Kidney tubule cell (primary cell): Measurements from ENCODE around the gene TIAM2.
"Not testable (repeated sequence)": the region's sequence is repeated elsewhere in the genome, so short reads cannot be mapped to it uniquely, and the experiment has no call there.

Source experiments
- DNase-seq: peaks from one replicate; pipeline ENCODE4 v3.0.0-alpha.2; 2018; ENCODE audit warnings: low spot score

Gene TIAM2

DNA sequence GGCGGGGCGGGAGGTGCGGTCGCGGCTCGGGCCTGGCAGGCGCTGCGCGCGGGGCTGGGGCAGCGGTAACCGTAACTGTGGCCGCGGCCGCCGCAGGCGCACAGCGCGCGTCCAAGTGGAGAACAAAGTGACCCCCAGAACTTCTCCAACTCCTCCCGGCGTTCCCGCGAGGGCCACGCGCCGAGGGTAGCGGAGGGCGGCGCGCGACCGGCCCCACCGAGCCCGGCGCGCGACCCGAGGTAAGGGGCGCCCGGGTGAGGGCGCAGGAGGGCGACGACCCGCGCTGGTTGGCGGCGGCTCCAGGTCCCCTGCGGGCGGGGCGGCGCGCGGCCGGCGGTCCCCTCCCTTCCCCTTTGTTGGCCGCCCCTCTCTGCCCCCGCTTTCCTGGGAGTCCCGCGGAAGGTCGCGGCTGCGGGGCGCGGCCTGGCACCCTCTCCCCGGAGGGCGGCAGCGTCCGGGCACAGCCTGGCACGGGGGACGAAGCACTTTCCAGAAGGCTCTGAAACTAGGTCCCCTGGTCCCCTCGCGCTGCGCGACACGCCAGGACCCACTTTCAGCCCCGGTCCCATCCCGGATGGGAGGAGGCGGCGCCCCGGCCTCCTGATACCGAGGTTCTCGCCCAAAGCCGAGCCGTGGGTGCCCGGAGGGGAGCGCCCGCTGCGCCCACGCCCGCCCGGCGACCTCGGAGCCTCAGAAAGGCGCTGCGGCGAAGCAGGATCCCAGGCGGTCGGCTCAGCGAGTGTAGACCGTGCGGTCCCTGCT lies at the start of gene TIAM2:
TIAM2 (plus strand) TSS at position 62 of the 762 bp plus-strand sequence. CDS start 133,909 bp downstream, outside the sequence.
- peak; percentile 12 for DNase-seq

DNA sequence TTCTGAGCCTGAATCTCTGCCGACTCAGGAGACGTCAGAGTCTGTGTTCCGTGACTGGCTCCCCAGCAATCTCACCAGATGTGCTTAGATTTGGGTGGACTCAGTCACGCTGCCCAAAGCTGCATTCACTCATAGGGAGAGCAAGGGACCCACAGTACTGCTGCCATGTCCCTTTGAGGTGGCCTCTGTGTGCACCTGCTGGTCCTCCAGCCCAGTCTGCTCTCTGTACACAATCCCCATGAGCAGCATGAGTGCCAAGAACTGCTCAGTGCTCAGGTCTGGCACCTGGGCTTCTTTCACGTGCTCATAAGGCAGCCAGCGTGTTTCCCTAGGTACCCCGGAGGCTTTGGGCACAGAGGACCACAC lies 44.2 kb upstream of the TIAM2 start:
- DNase-seq = no peak

DNA sequence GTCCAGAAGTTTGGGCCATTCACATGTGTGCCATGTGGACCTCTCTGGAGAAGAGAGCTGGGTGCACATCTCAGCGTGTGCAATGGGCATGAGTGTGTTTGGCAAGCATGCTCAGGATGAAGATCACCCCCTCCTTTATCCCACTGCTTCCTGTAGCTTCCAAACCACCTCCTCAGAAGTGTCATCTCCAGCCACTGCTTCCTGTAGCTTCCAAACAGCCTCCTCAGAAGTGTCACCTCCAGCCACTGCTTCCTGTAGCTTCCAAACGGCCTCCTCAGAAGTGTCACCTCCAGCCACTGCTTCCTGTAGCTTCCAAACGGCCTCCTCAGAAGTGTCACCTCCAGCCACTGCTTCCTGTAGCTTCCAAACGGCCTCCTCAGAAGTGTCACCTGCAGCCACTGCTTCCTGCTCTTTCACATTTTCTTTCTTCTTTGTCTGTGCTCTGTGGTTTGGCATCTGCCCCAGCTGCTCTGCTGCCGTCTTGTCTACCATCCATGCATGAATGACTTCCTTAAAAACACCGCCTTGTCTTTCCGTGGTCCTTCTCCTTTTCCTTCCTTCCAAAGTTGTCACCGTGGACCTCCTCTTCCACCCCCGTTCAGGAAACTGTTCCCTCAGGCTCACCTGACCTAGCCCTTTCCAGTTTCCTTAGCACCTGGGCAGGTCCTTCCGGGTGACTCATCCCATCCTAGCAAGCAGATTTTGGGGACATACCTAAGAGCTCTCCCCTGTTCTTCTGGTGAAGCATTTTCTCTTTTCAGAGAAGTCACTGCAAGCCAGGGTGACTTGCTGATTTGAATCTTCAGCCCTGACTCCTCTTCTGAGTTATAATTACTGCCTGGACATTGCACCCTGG lies 43.5 kb upstream of the TIAM2 start:
- peak; percentile 44 for DNase-seq

DNA sequence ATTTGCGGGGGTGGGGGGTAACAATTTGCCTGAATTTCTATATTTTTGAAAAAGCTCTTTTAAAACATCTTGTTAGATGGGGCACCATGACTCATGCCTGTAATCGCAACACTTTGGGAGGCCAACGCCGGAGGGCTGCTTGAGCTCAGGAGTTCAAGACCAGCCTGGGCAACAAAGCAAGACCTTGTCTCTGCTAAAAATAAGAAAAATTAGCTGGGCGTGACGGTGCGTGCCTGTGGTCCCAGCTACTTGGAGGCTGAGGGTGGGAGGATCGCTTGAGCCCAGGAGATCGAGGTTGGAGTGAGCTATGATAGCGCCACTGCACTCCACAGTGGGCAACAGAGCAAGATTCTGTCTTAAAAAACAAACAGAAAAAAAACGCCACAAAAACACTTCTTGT lies 41.5 kb upstream of the TIAM2 start:
- no peak for DNase-seq

- DNase-seq = no peak
Measured at GRCh38 chr6:154954347-154954746, 40.8 kb upstream of the TIAM2 start.

DNA sequence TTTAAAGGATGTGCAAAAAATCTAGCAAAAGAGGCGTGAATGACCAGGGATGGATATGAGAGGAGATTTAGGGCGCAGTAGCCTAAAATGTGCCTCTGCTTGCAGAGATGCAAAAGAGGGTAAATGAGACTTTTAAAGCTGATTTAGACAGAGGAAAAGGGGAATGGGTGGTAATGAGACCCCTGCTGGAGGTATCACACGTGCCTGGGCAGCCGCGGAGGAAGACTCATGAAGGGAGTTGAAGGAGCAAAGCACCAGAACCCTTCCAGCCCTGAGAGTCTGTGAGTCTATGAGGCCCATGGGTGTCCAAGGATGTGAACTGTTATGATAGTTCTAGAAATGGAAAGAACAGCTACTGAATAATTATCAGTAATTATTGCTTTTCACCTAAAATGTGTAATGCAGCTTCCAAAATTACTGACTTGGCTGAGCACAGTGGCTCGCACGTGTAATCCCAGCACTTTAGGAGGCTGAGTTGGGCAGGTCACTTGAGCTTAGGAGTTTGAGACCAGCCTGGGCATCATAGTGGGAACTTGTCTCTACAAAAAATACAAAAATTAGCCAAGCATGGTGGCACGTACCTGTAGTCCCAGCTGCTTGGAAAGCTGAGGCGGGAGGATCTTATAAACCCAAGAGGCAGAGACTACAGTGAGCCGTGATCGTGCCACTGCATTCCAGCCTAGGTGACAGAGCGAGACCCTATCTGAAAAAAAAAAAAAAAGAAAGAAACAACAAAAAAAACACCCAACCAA lies 38.2 kb upstream of the TIAM2 start:
- no peak for DNase-seq

DNA sequence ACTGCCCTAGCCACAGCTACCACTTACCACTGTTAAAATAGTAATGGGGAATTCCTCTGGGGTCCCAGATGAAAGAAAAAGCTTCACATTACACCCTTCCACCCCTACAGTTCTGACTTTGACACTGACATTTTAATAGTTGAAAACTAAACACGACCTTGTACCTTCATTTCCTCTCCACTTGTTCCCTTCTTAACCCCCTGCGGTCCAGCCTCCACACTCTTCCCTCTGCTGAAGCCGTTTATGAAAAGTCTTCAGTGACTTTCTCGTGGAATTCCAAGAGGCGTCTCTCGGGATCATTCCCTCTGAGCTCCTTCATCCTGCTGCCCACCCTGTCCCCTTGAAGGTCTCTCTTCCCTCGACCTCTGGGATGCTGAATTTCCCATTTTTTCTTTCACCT lies 36.6 kb upstream of the TIAM2 start:
- DNase-seq = no peak

DNA sequence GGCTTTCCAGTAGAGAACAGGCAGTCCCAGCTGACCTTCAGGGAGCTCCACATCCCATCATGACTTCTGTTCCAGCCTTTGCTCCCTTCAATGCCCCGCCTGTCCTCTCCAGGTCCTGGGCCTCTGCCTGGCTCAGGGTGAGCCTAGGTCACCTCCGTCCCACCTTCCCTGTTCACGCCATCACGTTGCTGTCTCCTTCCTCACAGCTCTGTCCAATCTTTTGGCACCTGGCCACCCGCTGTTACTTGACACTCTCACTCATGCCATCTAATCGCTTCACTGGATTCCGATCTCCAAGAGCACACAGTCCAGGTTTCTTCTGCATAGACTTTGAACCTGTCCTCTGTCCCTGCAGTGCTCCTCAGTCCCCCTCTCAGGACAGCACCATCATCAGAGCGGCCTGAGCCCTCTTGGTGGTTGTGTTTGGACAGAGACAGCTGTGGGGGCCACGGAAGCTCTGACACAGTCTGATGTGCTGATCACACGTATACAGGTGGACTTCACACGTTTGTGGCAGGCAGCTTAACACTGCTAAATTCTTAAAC lies 34.7 kb upstream of the TIAM2 start:
- DNase-seq = peak; percentile 51

DNA sequence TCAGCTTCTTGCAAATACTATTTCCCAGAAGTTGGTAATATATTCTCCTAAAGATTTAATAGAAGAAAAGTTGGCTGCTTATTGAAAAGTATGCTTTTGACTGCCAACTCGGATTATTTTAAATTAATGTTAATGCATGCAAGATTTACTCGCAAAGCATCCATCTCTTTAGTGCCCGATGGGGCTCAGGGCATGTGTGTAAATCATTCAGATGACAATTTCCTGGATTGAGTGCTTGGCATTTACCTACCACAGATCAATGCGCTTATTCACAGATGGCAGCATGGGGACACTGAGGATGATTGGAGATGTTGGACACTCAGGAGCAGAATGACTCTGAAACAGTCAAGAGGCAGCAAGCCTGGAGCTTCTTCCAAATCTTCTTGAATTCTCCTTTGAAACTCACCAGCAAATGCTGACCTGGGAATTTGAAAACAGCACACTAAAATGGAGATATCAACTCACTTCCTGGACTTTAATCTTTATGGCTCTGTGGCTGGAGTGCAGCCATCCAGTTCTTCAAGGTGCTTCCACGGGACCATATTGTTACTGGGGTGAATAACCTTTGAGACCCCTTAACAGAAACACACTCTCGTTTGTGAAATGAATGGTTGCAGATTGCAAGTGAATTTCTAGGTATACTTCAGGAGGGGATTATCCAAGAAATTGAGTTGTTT lies 34.1 kb upstream of the TIAM2 start:
- no peak for DNase-seq

DNA sequence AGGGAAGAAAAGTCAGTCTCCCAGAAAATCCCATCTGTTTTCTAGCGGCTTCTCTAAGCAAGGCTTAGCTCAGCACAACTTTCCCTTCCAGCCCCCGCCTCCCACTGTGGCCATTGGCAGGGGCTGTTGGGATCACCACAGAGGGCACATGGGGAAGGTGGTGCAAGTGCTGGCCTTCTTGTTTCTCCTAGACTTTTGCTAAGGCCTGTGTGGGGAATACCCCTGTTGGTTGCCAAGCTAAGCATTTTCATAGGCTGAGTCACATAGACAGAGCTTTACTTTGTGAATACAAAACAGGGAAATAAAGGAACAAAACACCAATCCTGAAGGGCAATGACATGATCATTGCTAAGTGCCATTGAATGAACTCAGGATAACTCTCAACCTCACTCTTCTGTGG lies 32.4 kb upstream of the TIAM2 start:
- DNase-seq = peak; percentile 92

DNA sequence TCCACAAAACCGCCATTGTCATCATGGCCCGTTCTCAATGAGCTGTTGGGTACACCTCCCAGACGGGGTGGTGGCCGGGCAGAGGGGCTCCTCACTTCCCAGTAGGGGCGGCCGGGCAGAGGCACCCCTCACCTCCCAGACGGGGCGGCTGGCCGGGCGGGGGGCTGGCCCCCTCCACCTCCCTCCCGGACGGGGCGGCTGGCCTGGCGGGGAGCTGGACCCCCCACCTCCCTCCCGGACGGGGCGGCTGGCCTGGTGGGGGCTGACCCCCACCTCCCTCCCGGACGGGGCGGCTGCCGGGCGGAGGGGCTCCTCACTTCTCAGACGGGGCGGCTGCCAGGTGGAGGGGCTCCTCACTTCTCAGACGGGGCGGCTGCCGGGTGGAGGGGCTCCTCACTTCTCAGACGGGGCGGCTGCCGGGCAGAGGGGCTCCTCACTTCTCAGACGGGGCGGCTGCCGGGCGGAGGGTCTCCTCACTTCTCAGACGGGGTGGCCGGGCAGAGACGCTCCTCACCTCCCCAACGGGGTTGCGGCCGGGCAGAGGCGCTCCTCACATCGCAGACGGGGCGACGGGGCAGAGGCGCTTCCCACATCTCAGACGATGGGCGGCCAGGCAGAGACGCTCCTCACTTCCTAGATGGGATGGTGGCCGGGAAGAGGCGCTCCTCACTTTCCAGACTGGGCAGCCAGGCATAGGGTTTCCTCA lies 28.9 kb upstream of the TIAM2 start:
- not testable (repeated sequence) for DNase-seq

- DNase-seq = no peak
Measured at GRCh38 chr6:154969796-154970195, 25.3 kb upstream of the TIAM2 start.

GRCh38 chr6:154974485-154975149 lies 20.5 kb upstream of the TIAM2 start:
- no peak for DNase-seq

- DNase-seq = no peak
Measured at GRCh38 chr6:154977588-154977987, 17.5 kb upstream of the TIAM2 start.

DNA sequence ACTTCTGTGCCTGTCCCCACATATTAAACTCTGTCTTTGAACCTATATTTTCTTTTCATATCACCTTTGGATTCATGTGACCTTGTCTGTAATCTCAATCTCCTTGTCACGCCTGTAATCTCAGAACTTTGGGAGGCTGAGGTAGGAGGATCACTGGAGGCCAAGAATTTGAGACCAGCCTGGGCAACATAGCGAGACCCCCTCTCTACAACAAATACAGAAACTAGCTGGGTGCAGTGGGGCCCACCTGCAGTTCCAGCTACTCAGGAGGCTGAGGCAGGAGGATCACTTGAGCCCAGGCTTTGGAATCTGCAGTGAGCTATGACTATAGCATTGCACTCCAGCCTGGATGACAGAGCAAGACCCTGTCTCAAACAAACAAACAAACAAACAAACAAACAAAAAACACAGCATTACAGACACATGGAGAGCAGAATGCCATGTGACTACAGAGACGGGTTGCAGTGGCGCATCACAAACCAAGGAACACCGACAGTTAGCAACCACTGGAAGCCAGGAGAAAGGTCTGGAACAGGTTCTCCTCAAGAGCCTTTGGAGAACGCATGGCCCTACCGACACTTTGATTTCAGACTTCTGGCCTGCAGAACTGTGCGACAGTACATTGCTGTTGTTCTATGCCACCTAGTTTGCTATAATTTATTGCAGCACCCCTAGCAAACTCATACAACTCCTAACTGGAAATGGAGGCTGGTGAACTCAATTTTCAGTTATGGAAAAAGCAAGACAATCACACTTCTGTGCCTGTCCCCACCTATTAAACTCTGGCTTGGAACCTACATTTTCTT lies 14.6 kb upstream of the TIAM2 start:
- DNase-seq = no peak

DNA sequence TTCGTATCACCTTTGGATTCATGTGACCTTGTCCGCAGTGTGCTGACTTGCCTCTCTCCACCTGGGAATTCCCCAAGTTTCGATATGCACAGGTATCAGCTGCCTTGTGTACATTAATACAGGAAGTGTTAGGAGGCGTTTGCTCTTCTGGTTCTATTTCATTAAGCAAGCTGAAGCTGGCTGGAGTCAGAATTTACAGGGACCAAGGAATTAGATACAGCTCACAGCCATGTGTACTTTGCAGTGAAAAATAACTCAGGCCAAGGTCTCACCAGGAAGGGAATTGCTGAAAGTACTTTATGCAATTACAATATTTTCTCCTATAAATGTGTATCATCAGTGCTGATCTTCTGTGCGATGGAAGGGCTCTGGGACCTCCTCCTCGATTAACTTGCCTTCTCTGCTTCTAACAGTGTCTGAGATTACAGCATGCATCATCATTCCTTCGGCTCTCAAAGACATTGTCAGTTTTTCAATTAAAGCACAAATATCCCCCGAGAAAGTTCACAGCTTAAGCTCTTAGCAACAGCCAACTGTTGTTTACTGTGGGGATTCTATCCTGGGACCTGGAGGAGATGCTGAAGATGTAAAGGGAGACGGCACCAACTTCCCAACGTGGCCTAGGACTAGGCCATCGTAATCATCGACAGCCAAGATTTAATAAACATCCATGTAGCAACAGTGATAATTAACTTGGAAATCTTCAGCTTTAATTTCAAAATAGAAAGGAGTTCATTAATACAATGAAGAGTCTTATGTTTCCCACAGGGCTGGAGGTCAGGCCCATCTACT lies 13.8 kb upstream of the TIAM2 start:
- DNase-seq = peak; percentile 71

GRCh38 chr6:154984146-154984545 lies 11.0 kb upstream of the TIAM2 start:
- no peak for DNase-seq

- no peak for DNase-seq
Measured at GRCh38 chr6:154986787-154987235, 8.3 kb upstream of the TIAM2 start.

DNA sequence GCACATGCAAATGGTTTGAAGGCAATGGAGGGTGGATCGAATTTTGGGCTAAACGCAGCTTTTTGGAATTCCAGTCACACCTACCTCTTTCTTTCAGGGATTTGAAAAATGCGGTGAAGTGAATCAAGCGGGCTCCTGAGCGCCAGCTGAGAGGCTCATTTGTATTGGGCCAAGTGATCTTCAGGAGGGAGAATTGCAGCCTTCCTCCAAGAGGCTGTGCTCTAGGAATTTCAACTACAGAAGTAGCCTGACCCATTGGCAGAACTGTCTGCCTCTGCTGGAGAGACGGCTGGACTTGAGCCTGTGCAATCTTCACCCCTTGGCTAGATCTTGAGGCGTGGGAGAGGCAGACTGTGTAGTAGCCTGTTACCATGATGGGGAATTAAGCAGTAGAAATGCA lies 5.7 kb upstream of the TIAM2 start:
- DNase-seq = no peak
